IPS DF 19.7 (cell line): Measurements from ENCODE around the gene CSTA.
A peak's percentile ranks its signal among the peaks of the same experiment; 100 is the strongest.

ENCODE experiments used
- DNase-seq: peaks from one replicate; pipeline ENCODE4 v3.0.0-alpha.2; 2013; ENCODE audit warnings: low read depth, low spot score

CSTA gene

DNA sequence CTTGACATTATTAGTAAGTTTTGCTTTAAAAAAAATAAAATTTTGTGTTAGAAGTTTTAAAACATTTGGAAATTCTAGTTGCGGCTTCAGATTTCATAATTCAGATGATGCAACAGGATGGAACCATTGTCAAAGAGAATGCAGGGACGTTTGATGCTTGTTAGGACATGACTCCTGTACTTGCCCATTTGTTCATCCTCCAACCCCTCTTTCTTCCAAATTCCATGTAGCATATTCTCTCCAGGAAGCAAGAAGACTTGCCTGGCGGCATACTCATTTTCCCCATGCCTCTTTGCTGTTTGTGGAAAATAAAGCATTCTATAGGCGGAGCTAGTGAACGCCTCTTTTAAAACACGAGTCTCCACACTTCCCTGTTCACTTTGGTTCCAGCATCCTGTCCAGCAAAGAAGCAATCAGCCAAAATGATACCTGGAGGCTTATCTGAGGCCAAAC lies at the start of gene CSTA:
Gene CSTA (plus strand): TSS at position 378 of the 453 bp plus-strand sequence. CDS start 45 bp downstream, at position 423.
- DNase-seq: no peak

DNA sequence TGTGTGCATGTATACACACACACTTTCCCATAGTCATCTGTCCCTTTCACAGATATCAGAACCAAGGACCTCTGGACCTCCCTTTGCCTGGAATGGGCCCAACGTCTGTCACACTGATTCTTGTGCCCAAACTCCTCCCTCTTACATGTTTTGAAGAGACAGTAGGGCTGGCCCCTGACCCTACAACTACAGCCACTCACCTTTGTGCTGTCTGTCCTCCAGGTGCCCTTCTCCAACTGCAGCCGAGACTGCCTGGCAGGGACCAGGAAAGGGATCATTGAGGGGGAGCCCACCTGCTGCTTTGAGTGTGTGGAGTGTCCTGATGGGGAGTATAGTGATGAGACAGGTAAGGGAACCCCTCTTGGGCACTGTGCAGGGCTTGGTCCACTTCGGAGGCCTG lies 43.2 kb upstream of the CSTA start:
- no peak for DNase-seq

DNA sequence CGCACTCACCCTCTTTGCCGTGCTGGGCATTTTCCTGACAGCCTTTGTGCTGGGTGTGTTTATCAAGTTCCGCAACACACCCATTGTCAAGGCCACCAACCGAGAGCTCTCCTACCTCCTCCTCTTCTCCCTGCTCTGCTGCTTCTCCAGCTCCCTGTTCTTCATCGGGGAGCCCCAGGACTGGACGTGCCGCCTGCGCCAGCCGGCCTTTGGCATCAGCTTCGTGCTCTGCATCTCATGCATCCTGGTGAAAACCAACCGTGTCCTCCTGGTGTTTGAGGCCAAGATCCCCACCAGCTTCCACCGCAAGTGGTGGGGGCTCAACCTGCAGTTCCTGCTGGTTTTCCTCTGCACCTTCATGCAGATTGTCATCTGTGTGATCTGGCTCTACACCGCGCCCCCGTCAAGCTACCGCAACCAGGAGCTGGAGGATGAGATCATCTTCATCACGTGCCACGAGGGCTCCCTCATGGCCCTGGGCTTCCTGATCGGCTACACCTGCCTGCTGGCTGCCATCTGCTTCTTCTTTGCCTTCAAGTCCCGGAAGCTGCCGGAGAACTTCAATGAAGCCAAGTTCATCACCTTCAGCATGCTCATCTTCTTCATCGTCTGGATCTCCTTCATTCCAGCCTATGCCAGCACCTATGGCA lies 41.1 kb upstream of the CSTA start:
- no peak for DNase-seq

DNA sequence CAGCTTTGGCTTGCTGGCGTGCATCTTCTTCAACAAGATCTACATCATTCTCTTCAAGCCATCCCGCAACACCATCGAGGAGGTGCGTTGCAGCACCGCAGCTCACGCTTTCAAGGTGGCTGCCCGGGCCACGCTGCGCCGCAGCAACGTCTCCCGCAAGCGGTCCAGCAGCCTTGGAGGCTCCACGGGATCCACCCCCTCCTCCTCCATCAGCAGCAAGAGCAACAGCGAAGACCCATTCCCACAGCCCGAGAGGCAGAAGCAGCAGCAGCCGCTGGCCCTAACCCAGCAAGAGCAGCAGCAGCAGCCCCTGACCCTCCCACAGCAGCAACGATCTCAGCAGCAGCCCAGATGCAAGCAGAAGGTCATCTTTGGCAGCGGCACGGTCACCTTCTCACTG lies 40.6 kb upstream of the CSTA start:
- no peak for DNase-seq

DNA sequence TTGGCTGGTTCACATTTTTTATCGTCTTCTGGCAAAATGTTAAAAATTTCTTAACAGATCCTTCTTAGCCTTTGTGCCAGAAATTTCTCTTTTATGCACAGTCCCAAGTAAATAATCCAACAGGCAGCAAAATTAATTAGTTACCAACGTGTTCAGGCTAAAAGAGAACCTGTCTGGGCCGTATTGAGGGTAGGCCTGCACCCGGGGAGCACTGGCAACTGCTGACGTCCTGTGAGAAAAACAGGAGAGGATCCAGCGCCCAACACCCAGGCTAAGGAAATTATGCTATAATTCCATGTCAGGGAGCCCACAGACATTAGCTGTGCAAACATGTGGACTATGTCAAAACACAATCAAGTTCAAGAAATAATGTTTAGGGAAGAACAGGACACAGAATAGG lies 30.7 kb upstream of the CSTA start:
- DNase-seq: no peak

GRCh38 chr3:122295266-122296062 lies 29.6 kb upstream of the CSTA start:
- DNase-seq: no peak

- no peak for DNase-seq
Measured at GRCh38 chr3:122298239-122298638, 26.8 kb upstream of the CSTA start.

DNA sequence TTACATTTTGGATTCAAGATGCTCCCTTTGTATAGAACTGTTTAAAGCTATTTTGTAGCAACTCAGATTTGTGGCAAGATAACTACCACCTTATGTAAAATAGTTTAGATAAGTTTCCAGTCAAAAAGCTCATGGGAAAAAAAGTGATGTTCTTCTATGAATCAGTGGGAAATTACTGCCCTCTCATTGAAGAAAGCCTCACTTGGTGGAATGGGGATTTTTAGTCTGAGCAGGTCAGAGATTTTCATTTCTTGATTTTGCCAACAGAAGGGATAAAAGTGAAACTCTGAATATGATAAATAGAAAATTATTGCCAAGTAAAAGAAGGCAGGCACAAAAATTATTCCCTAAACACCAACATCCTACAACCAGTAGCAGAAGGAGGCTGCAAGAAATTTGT lies 25.8 kb upstream of the CSTA start:
- no peak for DNase-seq

- DNase-seq: peak; percentile 28
Measured at GRCh38 chr3:122299872-122300460, 25.1 kb upstream of the CSTA start.

DNA sequence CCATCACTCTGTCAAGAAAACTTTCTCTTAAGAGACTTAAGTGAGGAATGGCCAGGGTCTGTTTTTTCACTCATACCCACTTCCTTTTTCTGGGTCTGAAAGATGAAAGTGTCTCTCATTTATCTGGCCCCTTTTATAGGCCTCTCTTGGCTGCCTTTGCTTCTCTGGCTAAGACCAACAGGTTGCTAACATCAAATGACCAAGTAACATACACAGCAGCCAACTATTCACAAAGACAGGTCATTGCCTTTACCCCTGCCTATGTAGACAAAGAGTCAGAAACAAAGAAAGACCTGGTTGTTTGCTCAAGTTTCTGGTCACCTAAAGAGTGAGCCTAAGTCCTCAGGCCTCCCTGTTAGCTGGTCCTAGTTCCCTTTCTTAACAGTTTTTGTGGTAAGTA lies 24.0 kb upstream of the CSTA start:
- no peak for DNase-seq

DNA sequence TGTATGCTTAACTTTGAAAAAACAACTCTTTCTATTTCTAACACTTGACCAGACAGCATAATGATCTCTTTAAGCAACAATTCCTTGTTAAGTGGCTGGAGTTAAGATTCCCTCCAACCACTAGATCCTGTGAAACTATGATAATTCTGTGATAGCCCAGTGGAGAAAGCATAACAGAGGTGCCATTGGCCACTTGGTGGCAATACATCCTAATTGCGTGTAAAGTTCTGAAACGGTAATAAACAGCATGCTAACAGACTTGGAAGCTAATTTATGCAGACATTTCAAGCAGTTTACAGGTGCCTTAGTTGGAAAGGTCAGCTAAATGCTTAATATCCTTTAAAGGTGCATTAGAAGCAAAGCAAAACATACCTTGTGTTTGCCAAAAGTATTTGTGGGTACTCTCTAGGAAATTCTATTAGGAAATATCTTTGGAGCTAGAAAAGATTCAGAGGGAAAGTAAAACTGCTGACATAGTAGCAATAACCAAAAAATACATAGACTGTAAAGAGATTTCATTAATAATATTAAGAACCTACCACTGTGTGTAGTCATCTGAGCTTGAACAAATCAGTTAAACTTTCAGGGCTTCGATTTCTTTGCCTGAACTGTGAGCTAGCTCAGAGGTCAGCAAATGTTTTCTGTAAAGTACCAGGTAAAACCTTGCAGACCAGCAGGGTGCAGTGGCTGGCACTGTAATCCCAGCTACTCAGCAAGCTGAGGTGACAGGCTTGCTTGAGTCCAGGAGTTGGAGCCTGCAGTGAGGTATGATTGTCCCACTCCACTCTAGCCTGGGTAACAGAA lies 19.0 kb upstream of the CSTA start:
- DNase-seq: no peak

DNA sequence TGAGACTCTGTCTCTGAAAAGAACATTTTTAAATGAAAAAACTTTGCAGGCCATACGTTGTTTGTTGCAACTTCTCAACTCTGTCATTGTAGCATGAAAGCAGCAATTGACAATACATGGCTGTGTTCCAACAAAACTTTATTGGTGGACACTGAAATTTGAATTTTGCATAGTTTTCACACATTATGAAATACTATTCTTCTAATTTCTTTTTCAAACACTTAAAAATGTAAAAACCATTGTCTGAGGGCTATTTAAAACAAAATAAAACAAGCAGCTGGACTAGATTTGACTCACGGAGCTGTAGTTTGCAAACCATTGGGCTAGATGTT lies 18.5 kb upstream of the CSTA start:
- DNase-seq: no peak

DNA sequence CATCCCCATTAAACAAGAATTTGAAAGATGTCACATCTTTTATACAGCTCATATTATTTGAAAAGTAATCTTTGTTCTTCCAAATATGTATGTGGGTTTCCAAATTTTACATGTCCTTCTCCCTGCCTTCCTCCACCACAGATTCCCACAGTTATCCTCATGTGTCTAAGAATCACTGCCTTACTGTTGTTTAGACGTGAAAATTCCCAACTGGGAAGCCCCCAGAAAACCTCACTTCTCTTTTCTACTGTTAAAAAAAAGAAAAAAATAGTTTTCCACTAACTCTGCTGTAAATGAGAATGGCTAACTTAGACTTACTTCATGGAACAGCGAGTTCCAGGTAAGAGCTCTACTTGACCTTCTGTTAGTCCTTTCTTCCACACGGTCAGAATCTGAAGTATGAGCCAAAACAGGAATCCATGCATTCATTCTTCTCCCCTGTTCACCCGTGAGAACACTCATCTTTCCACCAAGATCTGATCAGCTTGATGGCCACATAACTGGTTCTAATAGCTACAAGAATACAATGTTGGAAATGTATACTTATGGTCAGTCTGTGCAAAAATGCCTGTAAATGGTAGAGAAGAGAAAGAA lies 17.9 kb upstream of the CSTA start:
- no peak for DNase-seq

DNA sequence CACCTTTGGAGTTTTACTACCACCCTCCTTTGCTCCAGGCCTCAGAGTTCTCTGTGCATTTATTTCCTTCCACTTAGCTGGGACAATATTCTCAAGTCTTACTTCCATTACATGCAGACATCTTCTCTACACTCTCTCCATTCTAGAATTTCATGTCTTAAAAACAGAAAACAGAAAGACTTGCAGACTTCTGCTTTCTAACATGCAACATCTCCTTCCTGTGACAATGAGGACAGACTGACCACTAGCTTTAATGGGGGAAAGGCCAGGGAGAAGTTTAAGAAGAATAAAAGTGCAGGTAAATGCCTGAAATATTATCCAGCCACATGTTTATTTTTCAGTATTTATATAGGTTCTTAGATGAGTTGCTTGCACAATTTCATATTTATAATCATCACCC lies 17.1 kb upstream of the CSTA start:
- DNase-seq: no peak

DNA sequence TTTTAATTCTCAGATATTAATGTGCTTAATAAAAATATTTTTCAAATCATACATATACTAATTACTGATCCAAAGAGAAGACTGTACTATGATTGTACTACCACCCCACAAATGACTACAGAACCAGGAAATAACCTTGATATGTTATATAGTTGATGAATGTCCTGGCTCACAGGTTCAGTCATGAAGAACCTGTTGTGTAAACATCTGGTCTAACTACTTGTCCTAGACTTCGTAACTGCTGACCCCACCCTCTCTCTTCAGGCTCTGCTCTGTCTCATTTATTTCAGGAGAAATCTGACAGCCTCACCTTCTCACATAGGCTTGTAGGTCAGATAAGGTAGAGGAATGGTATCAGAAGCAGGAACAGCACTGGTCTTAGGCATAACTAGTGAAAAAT lies 14.7 kb upstream of the CSTA start:
- no peak for DNase-seq

DNA sequence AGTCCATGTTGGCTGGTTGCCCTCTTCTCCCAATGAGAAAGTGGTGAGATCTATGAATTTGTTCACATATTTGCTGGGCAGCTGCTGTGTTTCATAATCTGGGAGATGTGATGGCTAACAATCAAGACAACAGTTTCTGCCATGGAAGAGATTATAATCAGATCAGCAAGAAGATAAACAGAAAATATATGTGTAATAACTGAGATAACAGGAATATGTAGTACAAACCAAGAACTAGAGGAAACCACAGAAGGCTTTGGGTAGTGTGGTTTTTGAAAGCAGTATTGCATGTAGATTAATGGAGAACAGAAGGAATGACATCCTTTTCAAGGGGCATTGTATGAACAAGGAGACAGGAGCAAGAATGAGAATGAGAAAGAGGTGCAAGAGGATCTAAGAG lies 12.2 kb upstream of the CSTA start:
- DNase-seq: no peak

GRCh38 chr3:122313281-122313680 lies 11.8 kb upstream of the CSTA start:
- no peak for DNase-seq

- DNase-seq: no peak
Measured at GRCh38 chr3:122314228-122314876, 10.7 kb upstream of the CSTA start.

GRCh38 chr3:122315619-122316018 lies 9.4 kb upstream of the CSTA start:
- peak; percentile 33 for DNase-seq

DNA sequence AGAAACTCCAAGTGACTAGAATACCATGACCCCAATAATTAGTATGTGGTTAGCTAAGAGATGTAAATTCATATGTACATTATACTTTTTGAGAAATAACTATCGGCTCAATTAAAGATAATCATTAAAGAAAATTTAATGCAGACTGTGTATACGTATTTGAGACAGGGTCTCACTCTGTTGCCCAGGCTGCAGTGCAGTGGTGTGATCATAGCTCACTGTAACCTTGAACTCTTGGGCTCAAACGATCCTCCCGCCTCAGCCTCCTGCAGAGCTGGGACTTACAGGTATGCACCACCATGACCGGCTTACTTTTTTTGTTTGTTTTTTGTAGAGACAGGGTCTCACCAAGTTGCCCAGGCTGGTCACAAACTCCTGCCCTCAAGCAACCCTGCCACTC lies 8.7 kb upstream of the CSTA start:
- no peak for DNase-seq

- no peak for DNase-seq
Measured at GRCh38 chr3:122318620-122319019, 6.4 kb upstream of the CSTA start.
